GM19025 (cell line): ENCODE data around the gene LRRTM4.
"Not testable (repeated sequence)": the region's sequence is repeated elsewhere in the genome, so short reads cannot be mapped to it uniquely, and the experiment has no call there.

Experiments
- ATAC-seq: cut with Tn5 transposase; IDR thresholded peaks from one replicate; pipeline ENCODE4 v1.9.1; 2021; ENCODE audit warnings: mild to moderate bottlenecking, low read depth, moderate library complexity; ENCODE audit not compliant: unreplicated experiment

The LRRTM4 gene

GRCh38 chr2:76809136-76809535, 713.0 kb downstream of the LRRTM4 start:
- ATAC-seq, result no peak

- no peak for ATAC-seq
Measured at GRCh38 chr2:76808732-76809131, 713.4 kb downstream of the LRRTM4 start.

GRCh38 chr2:76793647-76794334, 728.4 kb downstream of the LRRTM4 start:
- no peak for ATAC-seq

- ATAC-seq, result not testable (repeated sequence)
Measured at GRCh38 chr2:76781313-76781712, 740.9 kb downstream of the LRRTM4 start.

DNA sequence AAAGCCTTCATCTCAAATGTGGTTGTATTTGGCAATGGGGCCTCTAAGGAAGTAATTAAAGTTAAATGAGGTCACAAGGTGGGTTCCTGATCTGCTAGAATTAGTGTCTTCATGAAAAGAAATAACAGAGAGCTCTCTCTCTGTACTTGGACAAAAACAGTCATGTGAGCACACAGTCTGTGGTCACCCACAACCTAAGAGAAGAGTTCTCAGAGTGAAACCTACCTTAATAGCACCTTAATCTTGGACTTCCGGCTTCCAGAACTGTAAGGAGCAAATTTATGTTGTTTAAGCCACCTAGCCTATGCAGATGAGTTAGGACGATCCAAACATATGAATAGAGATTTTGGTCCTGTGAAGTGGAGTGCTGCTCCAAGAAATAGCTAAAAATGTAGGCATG, 758.9 kb downstream of the LRRTM4 start:
- ATAC-seq, result no peak

DNA sequence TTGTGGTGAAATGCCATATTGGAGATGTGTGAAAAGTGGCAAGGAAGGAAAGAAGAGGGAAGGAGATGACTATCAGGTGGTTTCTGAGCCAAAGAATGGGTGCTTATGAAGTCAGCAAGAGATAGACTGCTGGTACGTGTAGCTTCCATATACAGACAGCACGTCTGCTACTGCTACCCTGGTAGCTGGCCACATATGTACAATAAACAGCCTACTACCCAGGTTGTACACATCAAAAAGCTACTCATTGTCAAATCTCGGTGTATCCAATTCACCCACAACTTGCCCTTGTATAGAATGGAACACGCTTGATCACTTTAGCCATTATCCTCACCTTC, 761.8 kb downstream of the LRRTM4 start:
- no peak for ATAC-seq

DNA sequence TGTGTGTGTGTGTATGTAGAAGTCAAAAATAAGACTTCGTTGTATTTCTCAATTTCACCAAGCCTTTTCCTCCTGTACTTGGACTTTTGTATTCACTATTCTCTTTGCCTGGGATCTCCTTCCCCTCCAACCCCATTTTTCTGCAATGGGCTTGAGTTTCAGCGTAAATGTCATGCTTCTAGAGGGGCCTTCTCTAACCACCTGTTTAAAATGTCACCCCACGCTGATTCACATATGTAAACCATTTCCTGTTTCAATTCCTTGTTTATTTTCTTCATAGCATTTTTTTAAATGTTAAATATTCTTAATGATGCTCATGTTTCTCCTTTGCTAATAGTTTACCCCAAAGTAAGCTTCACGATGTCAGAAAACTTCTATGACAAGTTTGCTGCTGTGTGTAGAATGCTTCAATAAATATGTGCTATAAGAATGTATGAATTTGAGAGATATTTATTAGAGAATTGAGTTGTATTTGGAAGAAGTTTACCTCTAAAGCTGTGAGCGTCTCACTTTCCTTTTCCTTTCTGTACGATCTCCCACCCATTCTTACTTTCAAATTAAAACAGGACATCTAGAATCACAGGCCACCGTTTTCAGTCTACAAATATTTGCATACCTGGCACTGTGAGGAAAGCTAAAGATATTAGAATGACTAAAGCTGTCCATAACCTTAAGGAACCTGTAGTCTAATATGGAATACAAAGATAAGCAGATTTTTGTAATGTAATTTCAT, 762.4 kb downstream of the LRRTM4 start:
- ATAC-seq, result no peak

DNA sequence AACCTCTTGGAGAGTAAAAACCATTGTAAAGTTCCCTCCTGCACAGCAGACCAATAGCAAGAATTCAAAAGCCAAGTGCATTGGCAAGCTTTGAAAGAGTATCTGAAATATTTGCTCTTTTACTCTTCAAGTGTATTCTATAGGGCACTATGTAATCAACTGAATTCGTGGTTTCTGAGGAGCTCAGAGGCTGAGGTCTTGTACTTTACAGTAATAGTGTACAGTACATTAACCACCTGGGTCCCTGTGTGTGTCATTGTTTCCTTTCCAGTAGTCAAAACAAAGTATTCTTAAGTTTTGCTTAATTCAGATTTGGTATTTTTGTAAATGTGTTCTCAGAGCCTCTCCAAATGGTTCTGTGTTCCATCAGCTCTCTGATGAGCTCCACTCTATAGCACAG, 769.7 kb downstream of the LRRTM4 start:
- ATAC-seq, result no peak

DNA sequence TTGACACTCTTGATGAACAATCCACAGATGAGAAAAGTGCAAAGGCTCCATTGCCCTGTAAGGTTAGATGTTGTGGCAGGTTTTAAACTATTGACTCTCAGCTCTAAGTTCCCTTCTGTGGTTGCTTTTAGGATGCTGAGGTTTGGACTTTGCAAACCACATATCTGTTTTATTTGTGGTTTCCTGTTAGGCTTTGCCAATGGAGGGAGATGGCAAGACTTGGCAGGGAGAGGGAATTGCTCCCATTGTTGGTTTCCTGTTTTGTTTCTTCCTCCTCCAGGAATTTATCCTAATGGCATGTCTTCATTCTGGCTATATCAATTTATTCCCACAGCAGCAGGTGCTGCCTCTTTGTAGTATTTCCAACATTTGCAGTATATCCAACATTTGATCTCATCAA, 772.3 kb downstream of the LRRTM4 start:
- ATAC-seq, result no peak

- no peak for ATAC-seq
Measured at GRCh38 chr2:76748581-76749296, 773.4 kb downstream of the LRRTM4 start.

DNA sequence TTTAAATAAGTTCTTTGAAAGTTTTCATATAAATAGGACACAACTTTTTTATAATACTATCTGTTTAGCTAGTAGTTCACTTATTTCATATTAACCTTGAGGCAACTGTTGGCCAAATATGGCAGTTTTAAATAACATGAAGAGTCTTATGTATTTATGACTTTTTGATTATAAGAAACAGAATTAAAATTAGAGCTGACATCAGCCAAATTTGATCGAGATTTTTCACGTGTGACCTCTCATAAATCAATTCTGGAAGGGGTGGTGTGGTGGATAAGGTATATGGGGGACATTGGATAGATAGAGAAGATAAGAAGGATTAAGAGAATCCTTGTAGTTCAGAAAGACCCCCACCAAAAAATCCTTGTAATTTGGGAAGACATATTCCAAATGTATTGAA, 776.6 kb downstream of the LRRTM4 start:
- no peak for ATAC-seq

GRCh38 chr2:76737607-76738006, 784.6 kb downstream of the LRRTM4 start:
- no peak for ATAC-seq

DNA sequence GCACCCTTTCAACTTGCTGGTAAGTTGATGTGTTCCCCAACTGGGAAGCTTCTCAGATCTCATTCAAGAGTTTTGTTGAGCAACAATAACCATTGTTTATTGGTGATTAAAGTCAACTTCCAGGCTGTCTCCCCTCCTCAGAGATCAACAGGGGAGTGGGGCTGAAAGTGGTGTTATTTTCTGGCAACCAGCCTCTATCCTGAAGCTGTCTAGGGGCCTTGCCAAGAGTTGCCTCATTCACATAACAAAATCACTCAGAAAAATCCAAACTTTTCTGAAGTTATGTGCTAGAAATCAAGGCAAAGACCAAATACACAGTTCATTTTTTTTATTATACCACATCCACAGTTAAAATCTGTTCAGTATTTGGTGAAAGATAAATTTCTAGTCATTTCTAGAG, 788.4 kb downstream of the LRRTM4 start:
- ATAC-seq, result no peak

- ATAC-seq, result no peak
Measured at GRCh38 chr2:76731157-76731556, 791.0 kb downstream of the LRRTM4 start.

DNA sequence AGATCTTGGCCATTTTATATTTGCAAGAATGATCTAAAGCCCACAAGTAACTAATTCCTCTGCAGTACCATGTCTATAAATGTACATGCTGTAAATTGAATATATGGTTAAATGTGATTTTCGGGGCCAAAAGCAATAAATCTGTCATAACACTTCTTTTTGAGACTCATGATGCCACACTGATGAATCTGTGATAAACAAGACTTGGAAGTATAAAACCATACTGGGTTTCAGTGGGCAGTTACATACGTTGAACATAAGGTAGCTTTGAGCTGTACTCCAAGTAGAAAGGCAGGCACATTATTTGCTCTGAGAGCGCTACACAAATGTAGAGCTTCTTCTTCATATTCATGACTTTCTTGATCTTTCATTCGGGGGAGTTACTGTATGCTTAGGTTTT, 792.2 kb downstream of the LRRTM4 start:
- ATAC-seq, result no peak

GRCh38 chr2:76721226-76721625, 801.0 kb downstream of the LRRTM4 start:
- ATAC-seq, result no peak

DNA sequence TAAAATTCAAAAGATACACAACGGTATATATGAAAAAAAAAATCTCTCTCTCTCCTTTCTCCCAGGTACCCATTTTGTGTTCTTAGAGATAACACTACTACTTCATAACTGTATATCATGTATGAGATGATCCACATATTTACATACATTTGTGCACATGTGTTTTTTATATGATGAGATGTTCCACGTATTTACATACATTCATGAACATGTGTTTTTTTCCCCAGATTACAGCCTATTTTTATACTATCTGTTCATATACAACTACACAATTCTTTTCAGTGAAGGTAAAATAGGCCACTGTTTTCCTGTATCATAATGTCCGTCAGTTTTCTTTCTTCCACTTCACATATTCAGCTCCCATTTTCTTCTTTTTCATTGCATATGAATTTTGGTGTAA, 808.9 kb downstream of the LRRTM4 start:
- ATAC-seq, result no peak

DNA sequence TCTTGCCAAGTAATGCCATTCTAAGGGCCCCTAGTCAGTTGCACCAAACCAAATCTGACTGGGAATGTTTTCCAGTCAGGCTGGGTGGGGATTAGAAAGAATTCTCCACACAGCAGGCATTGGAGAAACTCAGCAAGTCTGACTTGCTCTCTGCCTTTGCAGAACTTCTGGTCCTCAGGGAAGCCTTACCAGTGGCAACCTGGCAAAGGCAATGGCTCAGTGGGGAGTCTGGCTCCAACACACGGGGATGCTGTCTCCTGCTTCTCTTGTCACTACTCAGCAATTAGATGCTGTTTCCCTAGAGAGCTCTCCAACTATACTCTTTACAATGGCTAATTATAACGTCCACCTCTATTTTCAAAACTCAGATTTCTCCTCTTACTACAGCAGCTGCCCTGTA, 810.7 kb downstream of the LRRTM4 start:
- no peak for ATAC-seq

DNA sequence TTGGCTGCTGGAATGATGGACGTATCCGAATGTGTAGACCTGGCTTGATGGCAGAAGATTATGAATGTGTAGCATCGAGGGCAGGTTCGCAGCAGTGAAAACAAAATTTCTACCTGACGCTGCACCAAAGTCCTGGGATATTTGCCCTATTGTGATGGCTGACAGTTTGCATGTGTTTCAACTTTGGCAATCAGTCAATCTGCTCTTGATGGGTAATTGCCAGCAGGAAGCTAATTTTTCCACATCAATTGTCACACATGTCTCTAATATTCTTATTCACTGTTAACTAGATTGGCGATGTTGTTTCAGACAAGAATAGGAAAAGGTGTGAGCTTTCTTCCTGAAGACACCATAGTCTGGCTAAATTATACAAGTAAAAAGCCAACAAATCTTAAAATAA, 821.3 kb downstream of the LRRTM4 start:
- no peak for ATAC-seq

- not testable (repeated sequence) for ATAC-seq
Measured at GRCh38 chr2:76697998-76698713, 824.0 kb downstream of the LRRTM4 start.
